DMS53 treated with DMSO at 0.1 percent for 48 hours (cell line): ENCODE data around the gene LIPA.
"Not testable (repeated sequence)": the region's sequence is repeated elsewhere in the genome, so short reads cannot be mapped to it uniquely, and the experiment has no call there.

Experiments
- DNase-seq: peaks from one replicate; lab custom pipeline; 2025; ENCODE audit not compliant: unreplicated experiment; lab: John Stamatoyannopoulos, UW

Gene LIPA

DNA sequence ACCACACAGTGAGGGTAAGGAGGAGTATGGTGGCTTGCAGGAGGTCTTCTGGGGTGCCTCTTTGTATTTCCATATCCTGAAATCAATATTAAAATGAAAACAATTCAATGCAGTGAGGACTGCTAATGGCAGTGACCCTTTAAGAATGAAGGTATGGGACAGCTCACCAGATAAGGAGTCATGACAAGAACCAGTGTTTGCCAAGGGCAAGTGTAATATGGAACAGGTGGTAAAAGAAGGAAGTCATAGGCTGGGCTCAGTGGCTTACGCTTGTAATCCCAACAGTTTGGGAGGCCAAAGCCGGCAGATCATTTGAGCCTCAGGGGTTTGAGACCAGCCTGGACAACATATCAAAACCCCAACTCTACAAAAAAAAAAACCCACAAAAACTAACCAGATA is 20.0 kb upstream of the LIPA start:
- DNase-seq: no peak

- DNase-seq: no peak
Measured at GRCh38 chr10:89270153-89270483, 18.5 kb upstream of the LIPA start.

GRCh38 chr10:89269433-89270152 is 18.0 kb upstream of the LIPA start:
- DNase-seq: no peak

DNA sequence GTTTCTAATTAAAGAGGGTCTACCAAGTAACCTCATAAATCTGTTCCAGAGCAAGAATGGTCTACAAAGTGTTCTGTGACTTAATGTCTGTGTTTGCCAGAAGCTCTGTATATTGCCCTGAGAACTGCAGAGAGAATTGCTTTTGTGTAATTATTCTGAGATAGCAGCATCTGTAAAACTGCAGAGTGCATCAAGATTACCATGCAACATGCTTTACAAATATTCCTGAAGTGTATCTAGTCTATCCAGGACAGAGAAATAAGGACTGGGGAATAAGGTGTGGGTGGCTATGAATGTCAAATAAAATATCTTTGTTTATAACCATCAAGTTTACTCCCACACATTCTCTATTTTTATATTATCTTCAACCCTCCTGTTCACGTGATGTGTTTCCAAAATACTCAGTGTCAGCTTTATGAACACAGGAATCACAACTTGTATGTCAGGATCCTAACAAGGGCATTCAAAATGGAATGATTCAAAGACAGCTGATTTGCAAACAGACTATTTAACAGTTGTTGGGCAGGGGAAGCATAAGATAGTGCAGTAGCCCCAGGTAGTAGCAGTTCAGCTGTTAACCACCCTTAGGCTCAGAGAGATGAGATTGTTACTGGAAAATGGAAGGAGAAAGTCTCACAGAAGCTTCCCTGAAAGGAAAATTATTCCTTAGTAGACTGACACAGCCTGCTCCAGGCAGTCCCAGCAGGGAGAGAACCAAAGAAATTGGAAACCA is 15.3 kb upstream of the LIPA start:
- DNase-seq: no peak

DNA sequence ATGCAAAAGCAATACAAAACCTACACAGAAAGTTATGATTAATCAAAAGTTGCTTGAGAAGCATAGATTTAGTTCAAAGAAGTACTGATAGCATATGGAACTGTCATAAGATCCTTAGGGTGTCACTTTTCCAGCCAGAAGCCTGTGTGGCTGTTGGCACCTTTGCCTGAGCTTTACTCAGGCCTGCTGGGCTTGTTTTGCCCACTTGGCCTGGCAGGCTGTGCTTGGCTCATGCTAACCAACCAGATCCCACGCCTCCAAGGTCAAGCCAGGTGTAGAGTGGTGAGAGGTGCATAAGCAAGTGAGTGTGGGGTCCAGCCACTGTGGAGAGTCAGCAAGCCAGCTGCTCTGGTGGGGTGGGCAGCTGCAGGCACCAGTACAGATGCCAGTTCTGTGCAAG is 12.0 kb upstream of the LIPA start:
- DNase-seq: no peak

DNA sequence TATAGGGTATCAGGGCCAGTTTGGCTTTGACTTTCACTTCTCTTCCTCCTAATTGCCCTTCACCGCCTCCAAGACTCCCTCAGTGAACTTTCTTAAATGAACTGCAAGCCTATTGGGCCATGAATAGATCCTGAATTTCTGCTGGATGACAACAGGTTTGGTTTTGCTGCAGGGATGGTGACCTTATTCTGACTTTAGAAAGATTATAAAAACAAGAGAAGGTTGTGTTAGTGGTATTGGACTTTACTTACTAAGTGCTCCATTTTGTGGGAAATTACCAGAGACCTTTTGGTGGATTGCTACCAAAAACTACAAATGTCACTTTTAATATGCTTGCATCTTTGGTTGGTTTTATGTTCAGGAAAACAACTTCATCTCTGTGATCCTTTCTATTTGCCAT is 11.5 kb upstream of the LIPA start:
- DNase-seq: no peak

- DNase-seq: no peak
Measured at GRCh38 chr10:89262086-89263051, 10.8 kb upstream of the LIPA start.

DNA sequence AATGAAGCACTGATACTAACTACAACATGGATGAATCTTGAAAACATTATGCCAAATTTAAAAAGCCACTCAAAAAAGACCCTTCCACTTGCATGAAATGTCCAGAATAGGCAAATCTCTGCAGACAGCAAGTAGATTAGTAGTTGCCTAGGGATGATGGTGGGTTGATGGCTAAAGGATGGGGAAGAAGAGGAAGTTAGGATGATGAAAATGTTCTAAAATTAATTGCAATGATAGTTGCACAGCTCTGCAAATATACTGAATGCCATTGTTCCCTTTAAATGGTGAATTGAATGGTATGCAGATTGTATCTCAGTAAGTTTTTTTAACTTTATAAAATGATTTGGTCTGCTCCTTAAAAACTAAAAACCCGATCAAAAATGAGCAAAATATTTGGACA is 7.3 kb upstream of the LIPA start:
- DNase-seq: no peak

GRCh38 chr10:89257581-89257980 is 6.0 kb upstream of the LIPA start:
- no peak for DNase-seq

- DNase-seq: no peak
Measured at GRCh38 chr10:89256962-89257361, 5.4 kb upstream of the LIPA start.

DNA sequence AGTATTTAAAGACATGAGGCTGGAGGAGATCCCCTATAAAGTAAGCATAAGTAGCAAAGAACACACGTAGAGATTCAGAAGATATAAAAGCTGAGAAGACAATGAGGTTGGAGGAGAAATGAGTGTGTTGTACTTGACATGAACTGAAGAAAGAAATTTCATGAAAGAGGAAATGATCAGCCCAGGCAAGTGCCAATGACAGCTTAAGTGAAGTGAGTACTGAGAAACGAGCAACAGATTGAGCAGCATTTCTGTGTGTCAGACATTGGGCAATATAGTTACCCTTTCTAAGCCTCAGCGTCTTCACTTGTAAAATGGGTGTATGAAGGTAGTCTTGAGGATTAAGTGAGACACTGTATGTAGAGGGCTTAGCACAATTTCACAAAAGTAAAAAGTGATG is 4.8 kb upstream of the LIPA start:
- DNase-seq: no peak

DNA sequence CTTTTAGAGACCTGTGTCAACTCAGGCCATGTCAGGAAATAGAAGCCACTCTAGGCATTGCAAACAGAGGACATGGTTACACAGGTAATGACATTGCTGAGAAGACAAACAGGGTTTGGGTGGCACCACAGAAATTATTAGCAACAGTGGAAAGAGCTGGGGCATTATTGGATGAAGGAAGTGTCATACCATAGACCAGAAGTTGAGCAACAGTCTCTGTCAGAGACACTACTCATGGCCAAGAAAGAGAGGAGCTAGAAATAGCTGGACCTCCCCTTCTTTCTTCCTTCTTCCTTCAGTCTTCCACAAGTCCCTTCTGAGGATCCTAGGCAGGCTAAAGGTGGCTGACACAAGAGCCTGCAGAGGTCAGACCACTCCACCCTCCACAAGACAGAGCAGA is 4.2 kb upstream of the LIPA start:
- no peak for DNase-seq

DNA sequence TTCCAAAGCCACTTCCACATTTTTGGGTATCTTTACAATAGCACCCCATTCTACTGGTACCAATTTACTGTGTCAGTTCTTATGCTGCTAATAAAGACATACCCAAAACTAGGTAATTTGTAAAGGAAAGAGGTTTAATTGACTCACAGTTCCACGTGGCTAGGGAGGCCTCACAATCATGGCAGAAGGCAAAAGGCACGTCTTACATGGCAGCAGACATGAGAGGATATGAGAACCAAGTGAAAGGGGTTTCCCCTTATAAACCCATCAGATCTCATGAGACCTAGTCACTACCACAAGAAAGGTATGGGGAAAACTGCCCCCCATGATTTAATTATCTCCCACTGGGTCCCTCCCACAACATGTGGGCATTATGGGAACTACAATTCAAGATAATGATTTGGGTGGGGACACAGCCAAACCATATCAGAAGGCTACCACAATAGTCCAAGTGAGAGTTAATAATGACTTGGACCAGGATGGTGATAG is 3.6 kb upstream of the LIPA start:
- not testable (repeated sequence) for DNase-seq

DNA sequence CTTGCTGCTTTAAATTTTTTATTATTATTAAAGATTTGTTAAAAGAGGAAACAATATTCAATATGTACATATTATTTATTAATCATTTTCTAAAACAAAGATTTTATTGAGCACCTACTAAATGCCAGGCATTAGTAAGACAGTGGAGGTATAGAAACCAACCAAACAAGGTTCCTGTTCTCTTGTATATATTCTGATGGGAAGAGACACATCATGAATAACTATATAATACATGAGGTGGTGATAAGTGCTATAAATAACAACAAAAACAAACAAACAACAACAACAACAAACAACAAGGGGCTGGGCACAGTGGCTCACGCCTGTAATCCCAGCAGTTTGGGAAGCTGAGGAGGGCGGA is 630 bp upstream of the LIPA start:
- DNase-seq: no peak

GRCh38 chr10:89250865-89251408 is 638 bp downstream of the LIPA start:
- DNase-seq: no peak

- no peak for DNase-seq
Measured at GRCh38 chr10:89248990-89249389, 2.6 kb downstream of the LIPA start.

DNA sequence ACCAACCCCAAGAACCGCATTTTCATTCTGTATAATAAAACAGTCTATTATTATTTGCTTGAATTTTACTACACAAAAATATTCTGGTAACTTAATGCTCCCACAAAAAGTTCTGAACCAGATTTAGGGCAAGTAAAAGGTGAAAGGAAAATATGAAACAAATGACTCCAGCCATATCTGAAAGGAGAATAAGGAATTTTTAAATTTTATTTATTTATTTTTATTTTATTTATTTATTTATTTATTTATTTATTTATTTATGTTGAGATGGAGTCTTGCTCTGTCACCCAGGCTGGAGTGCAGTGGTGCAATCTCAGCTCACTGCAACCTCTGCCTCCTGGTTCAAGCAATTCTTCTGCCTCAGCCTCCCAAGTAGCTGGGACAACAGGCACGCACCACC is 4.0 kb downstream of the LIPA start:
- DNase-seq: not testable (repeated sequence)

- DNase-seq: no peak
Measured at GRCh38 chr10:89245802-89246201, 5.8 kb downstream of the LIPA start.

GRCh38 chr10:89242840-89243568 is 8.6 kb downstream of the LIPA start:
- no peak for DNase-seq

GRCh38 chr10:89242345-89242684 is 9.3 kb downstream of the LIPA start:
- DNase-seq: peak; percentile 50
